H1 (cell line): Measurements from ENCODE around the gene TOP3B. TPM values are rescaled to one million over a fixed set of nuclear protein-coding genes. Genes with fewer than 3 reads are reported as not detected.

ENCODE experiments used
- BCL11A ChIP-seq, 2 experiments: IDR thresholded peaks; one replicate each; pipeline ENCODE4 v1.6.1; 2011; ENCODE audit warnings: low read depth in 2 of 2, low read length in 2 of 2, mild to moderate bottlenecking in 2 of 2
- CHD7 ChIP-seq: fragments of 300-600 bp; sonication (generic); IDR thresholded peaks from 2 replicates; pipeline ENCODE4 v1.7.1; 2012; ENCODE audit warnings: low read length, moderate library complexity, mild to moderate bottlenecking, inconsistent platforms; ENCODE audit not compliant: insufficient replicate concordance
- CREB1 ChIP-seq: IDR thresholded peaks from 2 replicates; pipeline ENCODE4 v1.6.1; 2012; ENCODE audit warnings: inconsistent platforms
- EZH2 ChIP-seq: fragments of 200-600 bp; sonication (generic); IDR thresholded peaks from 2 replicates; pipeline ENCODE4 v1.7.1; 2012; ENCODE audit warnings: low read depth, mild to moderate bottlenecking, moderate library complexity, low read length, inconsistent platforms; ENCODE audit not compliant: severe bottlenecking
- POLR2AphosphoS5 ChIP-seq: IDR thresholded peaks from 2 replicates; pipeline ENCODE4 v1.6.1; 2011; ENCODE audit warnings: low read depth, low read length
- RNF2 ChIP-seq: fragments of 200-900, 300-1000 bp; sonication (generic); IDR thresholded peaks from 2 replicates; pipeline ENCODE4 v1.7.1; 2016; ENCODE audit warnings: borderline replicate concordance, low read depth, mild to moderate bottlenecking, antibody characterized with exemption, low read length; ENCODE audit not compliant: poor library complexity, severe bottlenecking; ENCODE audit errors: missing control alignments
- SUZ12 ChIP-seq: fragments of 200-600 bp; sonication (generic); IDR thresholded peaks from 2 replicates; pipeline ENCODE4 v1.6.1; 2012; ENCODE audit warnings: mild to moderate bottlenecking, inconsistent platforms, low read length, moderate library complexity, mixed read lengths
- TAF1 ChIP-seq: IDR thresholded peaks from 2 replicates; pipeline ENCODE4 v1.6.1; 2011; ENCODE audit warnings: mild to moderate bottlenecking, low read depth, low read length
- TBP ChIP-seq: IDR thresholded peaks from 2 replicates; pipeline ENCODE4 v1.6.1; 2011; ENCODE audit warnings: low read depth, low read length, improper control_type of control experiment
- polyA plus RNA-seq, 7 experiments: library from polyadenylated mRNA; depleted of rRNA in 3 of 7; stranded (reverse) in 5 of 7; unstranded in 2 of 7; fragments of >200 nt in 5 of 7; fragments of 200-250 nt in 2 of 7; gene quantifications; 1 replicate in 5 of 7; 2 replicates in 1 of 7; 4 replicates in 1 of 7; pipeline versions ENCODE4 v1.2.1 to v1.2.3, GENCODE V29; 2011 to 2013; ENCODE audit warnings: missing spikeins in 2 of 7, mixed read lengths in 2 of 7
- total RNA-seq: library from RNA; stranded (reverse); fragmentation: NEBNext Ultra II Directional; extraction: Animal tissue kit (Norgen Biotek cat#: 25700); gene quantifications from 2 replicates; pipeline ENCODE4 v1.2.1, GENCODE V29; 2021

TOP3B gene
- total and polyA plus RNA-seq, 2 of the 8 experiments (the other 6 are each of a cell fraction or from before 2014, with no cell fraction given): 30.4 to 52.8 TPM

- no peak for TF ChIP-seq CHD7
- TF ChIP-seq RNF2: no peak
- no peak for TF ChIP-seq SUZ12
- TF ChIP-seq CREB1: no peak
- TF ChIP-seq BCL11A (IDR thresholded peaks at IDR 0.05; ENCODE audit: low read depth in 2 of 2, low read length in 2 of 2): no peak
- TF ChIP-seq POLR2AphosphoS5: no peak
- no peak for TF ChIP-seq TAF1
- no peak for TF ChIP-seq TBP
- no peak for TF ChIP-seq EZH2
Measured at GRCh38 chr22:21951062-21951461, 31.5 kb downstream of the TOP3B start (continued).
